Activated CD4-positive, CD25-positive, alpha-beta regulatory T cell treated with anti-CD3 and anti-CD28 coated beads, Interleukin-2, amount 50 U/mL, for 24 hours (primary cell): ENCODE measurements around the gene TMEM74B.

Source experiments
- ATAC-seq, 2 donors: fragments of 150-1000 bp; cut with Tn5 transposase; one replicate each; pipeline ENCODE4 v1.10.0; 2021; ENCODE audit warnings: mild to moderate bottlenecking in 1 of 2, moderate library complexity in 1 of 2

Gene TMEM74B

DNA sequence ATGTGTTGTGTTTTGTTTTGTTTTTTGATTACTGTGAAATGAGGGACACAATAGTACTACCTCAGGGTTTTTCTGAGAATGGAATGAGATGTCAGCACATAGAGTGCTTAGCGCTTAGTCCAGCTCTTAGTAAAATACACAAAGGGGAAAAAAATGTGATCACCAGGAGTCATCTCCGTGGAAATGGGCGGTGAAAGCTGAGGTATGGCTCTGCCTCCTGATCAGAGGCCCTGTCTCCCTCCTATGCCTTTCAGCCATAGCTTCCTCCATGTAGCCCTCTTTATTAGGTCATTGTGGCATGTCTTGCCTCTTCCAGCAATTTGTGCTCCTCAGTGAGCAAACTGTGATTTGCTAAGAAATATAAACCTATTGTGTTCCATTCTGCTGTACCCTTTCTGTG lies 53.4 kb downstream of the TMEM74B start:
- no peak for ATAC-seq

GRCh38 chr20:1130847-1131246 lies 53.9 kb downstream of the TMEM74B start:
- no peak for ATAC-seq
